GM19463 (cell line): ENCODE results near the gene FGF10.

Experiments used
- ATAC-seq: cut with Tn5 transposase; IDR thresholded peaks from one replicate; pipeline ENCODE4 v1.9.1; 2021; ENCODE audit warnings: mild to moderate bottlenecking, moderate library complexity; ENCODE audit not compliant: unreplicated experiment

The FGF10 gene

GRCh38 chr5:44260793-44261192 is 128.4 kb downstream of the FGF10 start:
- ATAC-seq: no peak

GRCh38 chr5:44257653-44258365 is 131.4 kb downstream of the FGF10 start:
- ATAC-seq: no peak

DNA sequence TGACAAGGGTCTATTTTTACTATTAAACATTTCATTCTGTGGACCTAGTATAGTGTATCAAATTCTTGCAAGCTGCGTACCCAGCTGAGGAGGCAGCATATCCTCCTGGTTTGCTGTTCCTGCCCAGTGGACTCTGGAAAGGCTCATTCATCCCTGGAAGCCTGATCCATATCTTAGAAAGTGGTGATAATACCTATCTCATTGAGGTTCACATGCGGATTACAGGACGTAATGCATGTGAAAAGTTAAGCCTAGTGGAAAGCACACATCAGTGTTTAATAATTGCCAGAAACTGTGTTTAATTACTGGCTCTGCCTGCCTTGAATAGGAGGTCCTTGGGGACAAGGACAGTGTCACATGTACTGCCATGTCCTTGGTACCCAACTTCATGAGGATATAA is 132.0 kb downstream of the FGF10 start:
- no peak for ATAC-seq
